Measurements from ENCODE around the gene FAM13C.
"Not testable (repeated sequence)": the region's sequence is repeated elsewhere in the genome, so short reads cannot be mapped to it uniquely, and the experiment has no call there.

The FAM13C gene

GRCh38 chr10:59236064-59236697 lies 126.2 kb downstream of the FAM13C start:
- DNase-seq (ENCODE audit: low read depth in 2 of 2, low spot score in 1 of 2): no peak

GRCh38 chr10:59234816-59235429 lies 127.4 kb downstream of the FAM13C start:
- DNase-seq (ENCODE audit: low read depth in 2 of 2, low spot score in 1 of 2): no peak

DNA sequence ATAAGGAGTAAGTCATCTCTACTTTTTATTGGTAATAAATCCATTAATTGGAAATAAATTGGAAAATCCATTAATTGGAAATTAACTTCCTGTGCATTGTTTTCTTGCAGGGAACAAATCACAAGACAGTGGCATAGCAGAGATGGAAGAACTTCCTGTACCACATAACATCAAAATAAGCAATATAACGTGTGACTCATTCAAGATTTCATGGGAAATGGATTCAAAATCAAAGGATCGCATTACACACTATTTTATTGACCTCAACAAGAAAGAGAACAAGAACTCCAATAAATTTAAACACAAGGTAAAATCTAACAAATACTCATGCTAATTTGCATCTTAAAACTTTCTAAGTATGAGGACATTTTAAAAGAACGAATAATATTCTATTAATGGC lies 128.2 kb downstream of the FAM13C start:
- no peak for DNase-seq (ENCODE audit: low read depth in 2 of 2, low spot score in 1 of 2)

- DNase-seq (ENCODE audit: low read depth in 2 of 2, low spot score in 1 of 2): no peak
Observed at GRCh38 chr10:59229441-59229840, 132.9 kb downstream of the FAM13C start.

GRCh38 chr10:59227136-59227673 lies 135.1 kb downstream of the FAM13C start:
- no peak for DNase-seq (ENCODE audit: low read depth in 2 of 2, low spot score in 1 of 2)

GRCh38 chr10:59225211-59225610 lies 137.1 kb downstream of the FAM13C start:
- no peak for DNase-seq (ENCODE audit: low read depth in 2 of 2, low spot score in 1 of 2)

DNA sequence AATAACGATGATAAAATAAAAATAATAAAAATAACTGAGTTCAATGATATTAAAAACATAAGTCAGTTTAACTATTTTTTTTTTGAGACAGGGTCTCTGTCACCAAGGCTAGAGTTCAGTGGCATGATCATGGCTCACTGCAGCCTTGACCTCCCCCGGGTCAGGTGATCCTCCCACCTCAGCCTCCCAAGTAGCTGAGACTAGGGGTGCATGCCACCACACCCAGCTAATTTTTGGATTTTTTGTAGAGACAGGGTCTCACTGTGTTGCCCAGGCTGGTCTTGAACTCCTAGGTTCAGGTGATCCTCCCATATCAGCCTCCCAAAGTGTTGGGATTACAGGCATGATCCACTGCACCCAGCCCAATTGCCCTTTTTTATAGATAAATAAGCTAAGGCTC lies 138.8 kb downstream of the FAM13C start:
- not testable (repeated sequence) for DNase-seq (ENCODE audit: low read depth in 2 of 2, low spot score in 1 of 2)

- no peak for DNase-seq (ENCODE audit: low read depth in 2 of 2, low spot score in 1 of 2)
Observed at GRCh38 chr10:59222788-59223187, 139.6 kb downstream of the FAM13C start.

DNA sequence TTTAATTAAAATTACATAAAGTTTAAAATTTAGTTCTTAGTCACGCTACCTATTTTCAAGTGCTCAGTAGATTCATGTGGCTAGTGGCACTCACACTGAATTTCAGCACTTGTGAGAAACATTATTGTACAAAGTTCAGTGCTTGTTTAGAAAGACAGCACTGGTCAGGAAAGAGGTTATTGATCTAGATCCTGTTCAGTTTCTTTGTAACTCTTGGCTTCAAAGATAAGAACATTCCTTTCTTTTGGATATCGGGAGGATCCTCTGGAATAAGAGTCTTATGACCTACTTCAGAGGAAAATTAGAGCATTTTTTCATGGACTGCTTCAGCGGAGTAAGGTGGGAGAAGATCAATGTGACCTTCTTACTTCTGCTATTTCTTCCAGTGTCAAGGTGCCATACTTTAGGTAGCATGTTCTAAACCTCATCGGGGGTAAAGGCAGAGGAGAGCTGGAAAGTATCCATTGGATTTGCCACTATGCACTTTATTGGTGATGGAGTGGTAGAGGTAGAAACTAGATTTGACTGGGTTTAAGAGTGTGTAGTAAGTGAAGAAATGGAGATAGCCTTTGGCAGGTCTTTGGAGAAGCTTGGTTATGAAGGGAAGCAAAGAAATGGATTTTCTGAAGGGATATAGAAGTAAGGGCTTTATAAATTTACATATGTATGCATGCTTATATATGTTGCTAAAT lies 146.0 kb downstream of the FAM13C start:
- no peak for DNase-seq (ENCODE audit: low read depth in 2 of 2, low spot score in 1 of 2)

DNA sequence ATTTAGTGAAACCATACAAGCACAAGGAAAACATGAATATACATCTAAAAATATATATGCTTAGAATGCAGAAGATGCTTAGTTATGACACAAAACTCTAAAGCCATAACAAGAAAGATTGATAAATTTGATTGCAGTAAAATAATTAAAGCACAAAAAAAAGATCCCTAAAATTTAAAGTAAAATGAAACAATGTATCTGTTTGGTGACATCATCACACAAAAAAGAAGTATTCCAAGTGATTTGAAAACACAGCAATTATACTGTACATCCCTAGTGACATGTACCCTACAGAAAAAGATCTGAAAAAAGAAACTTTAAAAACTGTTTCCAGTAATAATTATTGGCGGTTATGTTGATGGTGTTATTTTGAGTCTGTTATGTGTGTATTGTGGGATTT lies 148.2 kb downstream of the FAM13C start:
- no peak for DNase-seq (ENCODE audit: low read depth in 2 of 2, low spot score in 1 of 2)

DNA sequence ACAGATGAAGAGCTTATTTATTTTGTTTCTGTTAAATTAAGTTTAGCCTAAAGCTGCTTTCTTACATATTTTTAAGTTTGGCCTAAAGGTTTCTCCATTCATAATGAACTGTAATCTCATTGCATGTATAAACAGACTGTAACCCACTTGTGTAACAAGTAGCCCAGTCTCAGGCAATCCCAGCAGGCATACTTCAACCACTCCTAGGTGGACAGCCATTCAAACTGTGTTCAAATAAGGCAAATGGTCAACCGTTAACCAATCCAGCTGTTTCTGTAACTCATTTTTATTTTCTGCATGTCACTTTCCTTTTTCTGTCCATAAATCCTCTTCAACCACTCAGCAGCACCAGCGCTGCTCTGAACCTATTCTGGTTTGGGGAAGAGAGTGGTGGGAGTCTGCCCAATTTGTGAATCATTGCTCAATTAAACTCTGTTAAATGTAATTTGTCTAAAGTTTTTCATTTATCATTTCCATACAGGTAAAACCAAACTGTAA lies 150.0 kb downstream of the FAM13C start:
- DNase-seq (ENCODE audit: low read depth in 2 of 2, low spot score in 1 of 2): no peak

GRCh38 chr10:59206204-59206720 lies 156.1 kb downstream of the FAM13C start:
- DNase-seq (ENCODE audit: low read depth in 2 of 2, low spot score in 1 of 2): no peak
